Astrocyte of the spinal cord (primary cell): Measurements from ENCODE around the gene BACE1.

Source experiments
- DNase-seq: peaks from one replicate; pipeline ENCODE4 v3.0.0; 2011; ENCODE audit warnings: low read depth, low spot score
- H3K4me3 ChIP-seq: 2 replicates; pipeline ENCODE4 v1.5.1; 2011; ENCODE audit warnings: low read depth, mild to moderate bottlenecking, low read length, moderate library complexity
- in situ Hi-C: cut with HindIII; loops from 2 replicates; pipeline ENCODE4 v1.10.0; 2017; ENCODE audit warnings: low sequenced_read_pairs
- TF ChIP-seq, protein P1 (sequence below): IDR thresholded peaks from 2 replicates; pipeline ENCODE4 v1.5.1; 2012; ENCODE audit warnings: low read depth, mild to moderate bottlenecking, low read length, inconsistent platforms

Gene BACE1

DNA sequence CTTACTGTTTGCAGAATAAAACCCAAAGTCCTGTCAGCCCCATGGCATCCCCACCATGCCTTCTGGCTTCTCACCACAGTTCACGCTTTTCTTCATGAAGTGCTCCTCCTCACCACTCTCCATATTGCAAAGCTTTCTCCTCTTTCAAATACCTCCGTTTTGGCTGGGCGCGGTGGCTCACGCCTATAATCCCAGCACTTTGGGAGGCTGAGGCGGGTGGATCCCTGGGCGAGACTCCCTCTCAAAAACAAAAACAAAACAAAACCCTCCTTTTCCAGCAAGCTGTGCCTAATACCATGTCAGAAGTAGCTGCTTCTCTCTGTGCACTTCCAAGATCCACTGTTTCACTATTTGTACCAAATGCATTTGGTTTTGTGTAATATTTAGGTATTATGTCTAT lies 6.7 kb downstream of the BACE1 start:
- in situ Hi-C loops = no loop called here
- TF ChIP-seq, protein P1, sequence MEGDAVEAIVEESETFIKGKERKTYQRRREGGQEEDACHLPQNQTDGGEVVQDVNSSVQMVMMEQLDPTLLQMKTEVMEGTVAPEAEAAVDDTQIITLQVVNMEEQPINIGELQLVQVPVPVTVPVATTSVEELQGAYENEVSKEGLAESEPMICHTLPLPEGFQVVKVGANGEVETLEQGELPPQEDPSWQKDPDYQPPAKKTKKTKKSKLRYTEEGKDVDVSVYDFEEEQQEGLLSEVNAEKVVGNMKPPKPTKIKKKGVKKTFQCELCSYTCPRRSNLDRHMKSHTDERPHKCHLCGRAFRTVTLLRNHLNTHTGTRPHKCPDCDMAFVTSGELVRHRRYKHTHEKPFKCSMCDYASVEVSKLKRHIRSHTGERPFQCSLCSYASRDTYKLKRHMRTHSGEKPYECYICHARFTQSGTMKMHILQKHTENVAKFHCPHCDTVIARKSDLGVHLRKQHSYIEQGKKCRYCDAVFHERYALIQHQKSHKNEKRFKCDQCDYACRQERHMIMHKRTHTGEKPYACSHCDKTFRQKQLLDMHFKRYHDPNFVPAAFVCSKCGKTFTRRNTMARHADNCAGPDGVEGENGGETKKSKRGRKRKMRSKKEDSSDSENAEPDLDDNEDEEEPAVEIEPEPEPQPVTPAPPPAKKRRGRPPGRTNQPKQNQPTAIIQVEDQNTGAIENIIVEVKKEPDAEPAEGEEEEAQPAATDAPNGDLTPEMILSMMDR = no peak
- DNase-seq = no peak
- H3K4me3 ChIP-seq = no peak overlapping the region

DNA sequence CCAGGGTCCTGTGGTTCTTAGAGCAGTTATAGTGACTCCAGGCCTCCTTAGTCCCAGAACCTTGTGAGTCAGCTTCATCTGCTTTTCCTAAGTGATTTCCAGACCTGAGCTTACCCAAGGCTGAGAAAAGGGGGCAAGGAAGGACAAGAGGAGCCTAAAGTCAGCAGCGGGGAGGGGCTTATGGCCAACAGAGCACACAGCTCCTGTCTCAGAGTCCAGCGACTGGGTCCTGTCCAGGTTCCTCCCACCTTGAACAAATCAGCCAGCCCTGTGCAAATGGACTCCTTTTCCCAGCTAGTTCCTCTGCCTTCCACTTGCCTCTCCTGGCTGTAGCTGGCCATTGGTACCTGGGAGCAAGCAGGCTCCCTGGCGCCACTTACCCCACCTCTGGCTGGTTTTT lies 10.9 kb downstream of the BACE1 start:
- in situ Hi-C loops = no loop called here
- DNase-seq = no peak
- H3K4me3 ChIP-seq = no peak overlapping the region
- TF ChIP-seq, protein P1 = no peak

DNA sequence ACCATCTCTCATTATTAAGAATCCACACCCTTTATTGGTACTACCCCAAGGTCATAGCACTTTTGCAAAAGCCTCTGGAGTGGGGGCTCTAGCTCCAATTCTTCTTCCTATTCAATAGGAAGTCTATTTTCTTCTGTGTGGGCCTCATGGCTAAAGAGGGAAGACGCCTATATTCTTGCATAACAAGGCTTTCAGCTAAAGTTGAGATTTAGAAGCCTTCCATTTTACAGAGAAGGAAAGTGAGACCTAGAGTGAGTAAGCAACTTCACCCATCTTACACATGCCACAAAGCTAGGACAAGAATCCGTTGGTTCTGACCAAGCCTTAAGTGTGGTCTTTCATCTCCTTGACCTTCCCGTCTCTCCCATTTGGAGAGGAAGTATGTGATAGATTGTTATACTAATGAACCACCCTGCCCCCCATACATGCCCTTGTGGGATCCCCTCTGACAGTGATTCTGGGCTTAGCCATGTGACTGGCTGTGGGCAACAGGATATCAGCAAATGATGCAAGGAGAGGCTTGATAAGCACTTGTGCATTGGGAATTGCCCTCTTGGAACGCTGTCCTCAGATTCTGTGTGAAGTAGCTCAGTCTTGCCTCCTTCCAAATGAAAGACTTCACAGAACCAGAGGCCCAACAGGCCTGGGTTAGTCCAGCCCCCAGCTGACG lies 12.3 kb downstream of the BACE1 start:
- no peak for DNase-seq
- no peak overlapping the region for H3K4me3 ChIP-seq
- TF ChIP-seq, protein P1 = no peak
- in situ Hi-C loops = no loop called here

DNA sequence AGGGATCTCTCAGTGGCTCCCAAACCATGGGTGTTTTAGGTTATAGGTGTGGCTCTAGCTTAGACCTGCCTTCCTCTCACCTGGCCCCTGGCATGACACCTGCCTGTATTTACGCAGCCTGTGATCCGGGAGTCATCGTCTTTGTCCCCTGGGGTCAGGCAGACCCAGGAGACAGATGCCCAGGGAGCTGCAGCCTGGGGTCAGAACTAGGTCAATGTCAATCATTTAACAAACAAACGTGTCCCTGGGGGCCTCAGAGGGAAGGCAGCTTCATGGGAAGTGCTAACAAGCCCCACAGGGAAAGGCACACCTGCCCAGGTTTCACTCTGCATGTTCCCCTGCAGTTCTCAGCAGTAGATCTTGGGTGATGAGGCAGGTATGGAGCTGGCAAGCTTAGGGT lies 13.0 kb downstream of the BACE1 start:
- H3K4me3 ChIP-seq = no peak overlapping the region
- in situ Hi-C loops = no loop called here
- TF ChIP-seq, protein P1 = no peak

DNA sequence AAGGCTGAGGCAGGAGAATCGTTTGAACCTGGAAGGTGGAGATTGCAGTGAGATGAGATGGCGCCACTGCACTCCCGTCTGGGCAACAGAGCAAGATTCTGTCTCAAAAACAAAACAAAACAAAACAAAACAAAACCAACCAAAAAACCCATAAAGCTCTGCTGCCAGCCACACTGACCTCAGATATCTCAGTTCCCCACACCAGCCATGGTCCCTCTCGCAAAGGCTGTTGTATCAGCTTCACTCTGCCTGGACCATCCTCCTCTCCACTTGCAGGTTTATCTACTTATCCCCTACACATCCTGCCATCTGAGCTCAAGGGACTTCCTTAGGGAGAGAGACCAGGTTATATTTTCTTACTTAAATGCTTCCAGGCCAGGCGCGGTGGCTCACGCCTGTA lies 13.8 kb downstream of the BACE1 start:
- DNase-seq = no peak
- no peak overlapping the region for H3K4me3 ChIP-seq
- TF ChIP-seq, protein P1 = no peak
- in situ Hi-C loops = no loop called here

More for the DNA sequence above, 13.0 kb downstream of the BACE1 start:
- no peak for DNase-seq

- no peak for DNase-seq
- in situ Hi-C loops = no loop called here
- H3K4me3 ChIP-seq = no peak overlapping the region
- TF ChIP-seq, protein P1 = no peak
These were observed 15.3 kb downstream of the BACE1 start for GRCh38 chr11:117300773-117301172.
